OCI-LY1 (cell line): Measurements from ENCODE around the gene TULP4.

Experiments used
- H2AFZ ChIP-seq: fragments of 200-600 bp; sonication (generic), shearing (Covaris generic); 2 replicates; pipeline ENCODE4 v1.6.0; 2014; ENCODE audit warnings: antibody characterized with exemption, mild to moderate bottlenecking, low read length
- H3F3A ChIP-seq: fragments of 200-600 bp; sonication (generic), shearing (Covaris generic); 2 replicates; pipeline ENCODE4 v1.6.0; 2014; ENCODE audit warnings: mild to moderate bottlenecking, antibody characterized with exemption, low read length, moderate library complexity; ENCODE audit not compliant: insufficient read depth
- H3K27ac ChIP-seq: fragments of 200-600 bp; sonication (generic); 2 replicates; pipeline ENCODE4 v1.5.1; 2014; ENCODE audit warnings: low read length, mixed run types, mild to moderate bottlenecking, low read depth; ENCODE audit not compliant: poor library complexity, severe bottlenecking
- H3K27me3 ChIP-seq: fragments of 200-600 bp; sonication (generic); 2 replicates; pipeline ENCODE4 v1.6.0; 2014; ENCODE audit warnings: antibody characterized with exemption, mild to moderate bottlenecking, low read length, moderate library complexity; ENCODE audit not compliant: insufficient read depth
- H3K36me3 ChIP-seq: fragments of 200-600 bp; sonication (generic); 2 replicates; pipeline ENCODE4 v1.6.1; 2014; ENCODE audit warnings: mild to moderate bottlenecking, antibody characterized with exemption, low read length, moderate library complexity, mixed read lengths; ENCODE audit not compliant: insufficient read depth
- H3K4me1 ChIP-seq: fragments of 200-600 bp; sonication (generic); 2 replicates; pipeline ENCODE4 v1.5.1; 2014; ENCODE audit warnings: mild to moderate bottlenecking, low read length, moderate library complexity; ENCODE audit not compliant: insufficient read depth, severe bottlenecking
- H3K4me2 ChIP-seq: fragments of 200-600 bp; sonication (generic), shearing (Covaris generic); 2 replicates; pipeline ENCODE4 v1.6.1; 2014; ENCODE audit warnings: low read length
- H3K4me3 ChIP-seq: fragments of 200-600 bp; sonication (generic); 2 replicates; pipeline ENCODE4 v1.5.1; 2014; ENCODE audit warnings: low read length, low read depth, mild to moderate bottlenecking, mixed read lengths; ENCODE audit not compliant: poor library complexity, severe bottlenecking
- H3K79me2 ChIP-seq: fragments of 200-600 bp; shearing (Covaris generic); 2 replicates; pipeline ENCODE4 v1.6.1; 2016; ENCODE audit warnings: mixed run types, low read length, mixed read lengths; ENCODE audit not compliant: insufficient read depth
- H3K9ac ChIP-seq: fragments of 200-600 bp; sonication (generic), shearing (Covaris generic); 2 replicates; pipeline ENCODE4 v1.6.1; 2014; ENCODE audit warnings: mild to moderate bottlenecking, low read length, mixed read lengths
- H3K9me2 ChIP-seq: fragments of 200-600 bp; sonication (generic), shearing (Covaris generic); 2 replicates; pipeline ENCODE4 v1.6.1; 2014; ENCODE audit warnings: low read depth, mild to moderate bottlenecking, low read length, mixed read lengths
- H3K9me3 ChIP-seq: fragments of 200-600 bp; shearing (Covaris generic); 2 replicates; pipeline ENCODE4 v1.6.1; 2014; ENCODE audit warnings: low read length, mixed read lengths
- H4K20me1 ChIP-seq: fragments of 200-600 bp; sonication (generic), shearing (Covaris generic); 2 replicates; pipeline ENCODE4 v1.6.0; 2016; ENCODE audit warnings: mild to moderate bottlenecking, low read length; ENCODE audit not compliant: insufficient read depth
- EZH2 ChIP-seq: fragments of 200-600 bp; sonication (generic), shearing (Covaris generic); IDR thresholded peaks from 2 replicates; pipeline ENCODE4 v1.8.0; 2017; ENCODE audit warnings: borderline replicate concordance, mixed run types, mild to moderate bottlenecking, antibody characterized with exemption, low read length, moderate library complexity, mixed read lengths
- TF ChIP-seq, protein P1 (sequence below): fragments of 200-600 bp; sonication (generic), shearing (Covaris generic); IDR thresholded peaks from 2 replicates; pipeline ENCODE4 v1.5.1; 2017; ENCODE audit warnings: mild to moderate bottlenecking, antibody characterized with exemption, low read length, moderate library complexity, mixed read lengths

The TULP4 gene

GRCh38 chr6:158314737-158315136 is 2.5 kb downstream of the TULP4 start:
- peaks cover 57% of the 10 kb centered on the region for H3K36me3 ChIP-seq
- no peaks in the 10 kb centered on the region for H4K20me1 ChIP-seq
- peaks cover 53% of the 10 kb centered on the region for H3K4me1 ChIP-seq
- no peaks in the 10 kb centered on the region for H3K27me3 ChIP-seq
- H3K9me3 ChIP-seq = peaks cover 9% of the 10 kb centered on the region; the same call in 1 of the 2 replicates
- no peak for TF ChIP-seq EZH2
- TF ChIP-seq, protein P1, sequence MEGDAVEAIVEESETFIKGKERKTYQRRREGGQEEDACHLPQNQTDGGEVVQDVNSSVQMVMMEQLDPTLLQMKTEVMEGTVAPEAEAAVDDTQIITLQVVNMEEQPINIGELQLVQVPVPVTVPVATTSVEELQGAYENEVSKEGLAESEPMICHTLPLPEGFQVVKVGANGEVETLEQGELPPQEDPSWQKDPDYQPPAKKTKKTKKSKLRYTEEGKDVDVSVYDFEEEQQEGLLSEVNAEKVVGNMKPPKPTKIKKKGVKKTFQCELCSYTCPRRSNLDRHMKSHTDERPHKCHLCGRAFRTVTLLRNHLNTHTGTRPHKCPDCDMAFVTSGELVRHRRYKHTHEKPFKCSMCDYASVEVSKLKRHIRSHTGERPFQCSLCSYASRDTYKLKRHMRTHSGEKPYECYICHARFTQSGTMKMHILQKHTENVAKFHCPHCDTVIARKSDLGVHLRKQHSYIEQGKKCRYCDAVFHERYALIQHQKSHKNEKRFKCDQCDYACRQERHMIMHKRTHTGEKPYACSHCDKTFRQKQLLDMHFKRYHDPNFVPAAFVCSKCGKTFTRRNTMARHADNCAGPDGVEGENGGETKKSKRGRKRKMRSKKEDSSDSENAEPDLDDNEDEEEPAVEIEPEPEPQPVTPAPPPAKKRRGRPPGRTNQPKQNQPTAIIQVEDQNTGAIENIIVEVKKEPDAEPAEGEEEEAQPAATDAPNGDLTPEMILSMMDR = no peak
- no peaks in the 10 kb centered on the region for H3F3A ChIP-seq
- no peak overlapping the region for H3K4me3 ChIP-seq
- peaks cover 29% of the 10 kb centered on the region for H3K79me2 ChIP-seq
- H3K4me2 ChIP-seq = no peak overlapping the region
- no peak overlapping the region for H3K27ac ChIP-seq
- no peak overlapping the region for H3K9ac ChIP-seq
- no peaks in the 10 kb centered on the region for H3K9me2 ChIP-seq
- no peak overlapping the region for H2AFZ ChIP-seq

DNA sequence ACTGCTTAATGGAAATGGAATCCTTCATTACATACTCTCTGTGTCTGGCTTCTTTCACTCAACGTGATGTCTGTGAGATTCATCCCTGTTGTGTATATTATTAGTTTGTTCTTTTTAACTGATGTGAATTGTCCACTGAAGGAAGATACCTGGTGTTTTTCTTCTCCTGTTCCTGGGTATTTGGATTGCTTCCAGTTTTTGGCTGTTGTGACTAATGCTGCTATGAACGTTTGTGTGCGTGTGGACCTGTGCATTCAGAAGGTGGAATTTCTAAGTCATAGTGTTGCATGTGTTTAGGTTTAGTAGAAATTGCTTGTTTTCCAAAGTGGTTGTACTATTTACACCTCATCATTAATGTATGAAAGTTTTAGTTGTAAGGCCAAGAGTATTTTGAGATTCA is 3.8 kb downstream of the TULP4 start:
- no peak overlapping the region for H3K9ac ChIP-seq
- peaks cover 55% of the 10 kb centered on the region for H3K36me3 ChIP-seq
- peaks cover 47% of the 10 kb centered on the region for H3K4me1 ChIP-seq
- H2AFZ ChIP-seq = no peak overlapping the region
- TF ChIP-seq, protein P1 = no peak
- TF ChIP-seq EZH2 = no peak
- H3K79me2 ChIP-seq = peaks cover 34% of the 10 kb centered on the region
- H3F3A ChIP-seq = no peaks in the 10 kb centered on the region
- no peaks in the 10 kb centered on the region for H3K9me2 ChIP-seq
- no peaks in the 10 kb centered on the region for H4K20me1 ChIP-seq
- no peak overlapping the region for H3K4me3 ChIP-seq
- no peak overlapping the region for H3K4me2 ChIP-seq
- peaks cover 9% of the 10 kb centered on the region; the same call in 1 of the 2 replicates for H3K9me3 ChIP-seq
- H3K27ac ChIP-seq = no peak overlapping the region
- H3K27me3 ChIP-seq = no peaks in the 10 kb centered on the region

DNA sequence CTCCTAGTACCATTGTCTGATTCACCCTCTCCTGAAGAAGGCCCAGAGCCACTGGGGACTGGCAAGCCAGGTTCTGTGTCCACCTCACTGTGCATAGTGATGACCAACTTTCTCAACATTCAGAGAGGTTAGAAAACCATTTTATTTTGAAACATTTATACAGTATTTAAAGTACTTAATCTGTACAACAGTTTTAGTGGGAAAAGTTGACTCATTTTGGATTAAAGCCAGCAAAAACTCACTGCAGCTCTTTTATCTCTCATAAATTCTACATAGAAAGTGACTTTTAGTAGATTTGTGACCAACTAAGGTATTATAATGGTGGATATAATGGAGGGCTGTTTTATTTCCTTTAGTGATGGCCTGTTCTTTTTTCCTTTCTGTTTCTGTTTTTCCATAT is 9.7 kb downstream of the TULP4 start:
- H3K27me3 ChIP-seq = no peaks in the 10 kb centered on the region
- H3K9me3 ChIP-seq = no peaks in the 10 kb centered on the region
- TF ChIP-seq, protein P1 = no peak
- TF ChIP-seq EZH2 = no peak
- H3K79me2 ChIP-seq = peaks cover 81% of the 10 kb centered on the region
- H3K36me3 ChIP-seq = peaks cover 9% of the 10 kb centered on the region
- peak overlapping the region; percentile 18 for H3K27ac ChIP-seq
- H3K4me3 ChIP-seq = no peak overlapping the region
- no peaks in the 10 kb centered on the region for H3K9me2 ChIP-seq
- H3K9ac ChIP-seq = no peak overlapping the region
- peaks cover 6% of the 10 kb centered on the region; the same call in 1 of the 2 replicates for H3F3A ChIP-seq
- no peak overlapping the region for H3K4me2 ChIP-seq
- peaks cover 75% of the 10 kb centered on the region for H3K4me1 ChIP-seq
- no peak overlapping the region for H2AFZ ChIP-seq
- no peaks in the 10 kb centered on the region for H4K20me1 ChIP-seq
